ENCODE data around the gene CISTR. TPM values are rescaled to one million over a fixed set of nuclear protein-coding genes. Genes with fewer than 3 reads are reported as not detected.

The CISTR gene
- total and polyA plus RNA-seq, 2 experiments from 2014 or later, result not detected

- TF ChIP-seq ZNF462 (CRISPR knock-in tag; IDR thresholded peaks at IDR 0.05), result no peak
- no peak for TF ChIP-seq EZH2 (IDR thresholded peaks at IDR 0.05; ENCODE audit: low read depth, unreplicated experiment)
- TF ChIP-seq ETS1 (IDR thresholded peaks at IDR 0.05), result no peak
- no peak for TF ChIP-seq STAT1 (IDR thresholded peaks at IDR 0.05; ENCODE audit: unreplicated experiment)
- no peak for TF ChIP-seq CREB1 (CRISPR knock-in tag; IDR thresholded peaks at IDR 0.05; ENCODE audit: low read depth)
- TF ChIP-seq POLR2AphosphoS5 (IDR thresholded peaks at IDR 0.05; ENCODE audit: low read depth), result no peak
- TF ChIP-seq ZNF114 (CRISPR knock-in tag; IDR thresholded peaks at IDR 0.05), result no peak
- TF ChIP-seq EZH2phosphoT487 (IDR thresholded peaks at IDR 0.05; ENCODE audit: unreplicated experiment), result no peak
- TF ChIP-seq NANOG (IDR thresholded peaks at IDR 0.05; ENCODE audit: borderline replicate concordance), result no peak
- no peak for TF ChIP-seq CTCF (conservative IDR thresholded peaks at IDR 0.05; ENCODE audit: low read depth in 2 of 2)
Observed at GRCh38 chr12:53699678-53700025, 52.1 kb downstream of the CISTR start (continued).

All from GM23338 (cell line).